ENCODE results near the gene NID2.

GRCh38 chr14:52072266-52072780 lies 3.5 kb upstream of the NID2 start:
- TF ChIP-seq CTCF (conservative IDR thresholded peaks at IDR 0.05; ENCODE audit: low read depth, low read length) (no peak), EZH2 (IDR thresholded peaks at IDR 0.05; ENCODE audit: borderline replicate concordance, low read depth, low read length, poor library complexity, severe bottlenecking) (no peak)

Data from A673 (cell line).